ENCODE data around the gene XNDC1N. TPM values are rescaled to one million over a fixed set of nuclear protein-coding genes. Genes with fewer than 3 reads are reported as not detected.
"Not testable (repeated sequence)": the region's sequence is repeated elsewhere in the genome, so short reads cannot be mapped to it uniquely, and the experiment has no call there.

XNDC1N gene
- total RNA-seq, 4 donors from 2014 or later, result 4.7 to 10.9 (median 6.1) TPM

DNA sequence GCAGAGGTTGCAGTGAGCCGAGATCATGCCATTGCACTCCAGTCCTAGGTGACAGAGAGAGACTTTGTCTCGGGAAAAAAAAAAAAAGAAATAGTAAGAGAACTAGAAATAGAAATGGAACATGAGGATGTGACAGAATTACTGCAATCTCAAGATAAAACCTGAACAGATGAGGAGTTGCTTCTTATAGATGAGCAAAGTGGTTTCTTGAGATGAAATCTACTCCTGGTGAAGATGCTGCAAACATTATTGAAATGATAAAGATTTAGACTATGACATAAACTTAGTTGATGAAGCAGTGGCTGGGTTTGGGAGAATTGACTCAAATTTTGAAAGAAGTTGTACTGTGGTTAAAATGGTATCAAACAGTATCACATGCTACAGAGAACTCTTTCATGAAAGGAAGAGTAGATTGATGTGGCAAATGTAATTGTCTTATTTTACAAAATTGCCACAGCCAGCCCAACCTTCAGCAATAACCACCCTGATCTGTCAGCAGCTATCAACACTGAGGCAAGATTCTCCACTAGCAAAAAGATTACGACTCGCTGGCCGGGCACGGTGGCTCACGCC, 13.7 kb downstream of the XNDC1N start:
- DNase-seq (ENCODE audit: low spot score), result no peak
- no peak for ATAC-seq (ENCODE audit: low FRiP score)
- TF ChIP-seq, protein P1, sequence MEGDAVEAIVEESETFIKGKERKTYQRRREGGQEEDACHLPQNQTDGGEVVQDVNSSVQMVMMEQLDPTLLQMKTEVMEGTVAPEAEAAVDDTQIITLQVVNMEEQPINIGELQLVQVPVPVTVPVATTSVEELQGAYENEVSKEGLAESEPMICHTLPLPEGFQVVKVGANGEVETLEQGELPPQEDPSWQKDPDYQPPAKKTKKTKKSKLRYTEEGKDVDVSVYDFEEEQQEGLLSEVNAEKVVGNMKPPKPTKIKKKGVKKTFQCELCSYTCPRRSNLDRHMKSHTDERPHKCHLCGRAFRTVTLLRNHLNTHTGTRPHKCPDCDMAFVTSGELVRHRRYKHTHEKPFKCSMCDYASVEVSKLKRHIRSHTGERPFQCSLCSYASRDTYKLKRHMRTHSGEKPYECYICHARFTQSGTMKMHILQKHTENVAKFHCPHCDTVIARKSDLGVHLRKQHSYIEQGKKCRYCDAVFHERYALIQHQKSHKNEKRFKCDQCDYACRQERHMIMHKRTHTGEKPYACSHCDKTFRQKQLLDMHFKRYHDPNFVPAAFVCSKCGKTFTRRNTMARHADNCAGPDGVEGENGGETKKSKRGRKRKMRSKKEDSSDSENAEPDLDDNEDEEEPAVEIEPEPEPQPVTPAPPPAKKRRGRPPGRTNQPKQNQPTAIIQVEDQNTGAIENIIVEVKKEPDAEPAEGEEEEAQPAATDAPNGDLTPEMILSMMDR (IDR thresholded peaks at IDR 0.05), result no peak

DNA sequence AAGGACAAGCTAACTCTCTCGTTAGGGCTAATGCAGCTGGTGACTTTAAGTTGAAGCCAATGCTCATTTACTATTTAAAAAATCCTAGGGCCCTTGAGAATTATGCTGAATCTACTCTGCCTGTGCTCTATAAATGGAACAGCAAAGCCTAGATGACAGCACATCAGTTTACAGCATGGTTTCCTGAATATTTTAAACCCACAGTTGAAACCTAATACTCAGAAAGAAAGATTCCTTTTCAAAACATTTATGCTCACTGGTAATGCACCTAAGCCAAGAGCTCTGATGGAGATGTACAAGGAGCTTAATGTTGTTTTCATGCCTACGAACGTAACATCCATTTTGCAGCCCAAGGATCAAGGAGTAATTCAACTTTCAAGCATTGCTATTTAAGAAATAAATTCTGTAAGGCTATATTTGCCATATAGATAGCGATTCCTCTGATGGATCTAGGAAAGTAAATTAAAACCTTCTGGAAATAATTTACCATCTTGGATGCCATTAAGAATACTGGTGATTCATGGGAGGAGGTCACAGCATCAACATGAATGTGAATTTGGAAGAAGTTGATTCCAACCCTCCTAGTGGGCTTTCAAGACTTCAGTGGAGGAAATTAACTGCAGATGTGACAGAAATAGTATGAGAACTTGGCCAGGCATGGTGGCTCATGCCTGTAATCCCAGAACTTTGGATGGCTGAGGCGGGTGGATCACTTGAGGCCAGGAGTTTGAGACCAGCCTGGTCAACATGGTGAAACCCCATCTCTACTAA, 14.5 kb downstream of the XNDC1N start:
- ATAC-seq (ENCODE audit: low FRiP score), result no peak
- DNase-seq (ENCODE audit: low spot score), result no peak
- TF ChIP-seq, protein P1 (IDR thresholded peaks at IDR 0.05), result no peak

DNA sequence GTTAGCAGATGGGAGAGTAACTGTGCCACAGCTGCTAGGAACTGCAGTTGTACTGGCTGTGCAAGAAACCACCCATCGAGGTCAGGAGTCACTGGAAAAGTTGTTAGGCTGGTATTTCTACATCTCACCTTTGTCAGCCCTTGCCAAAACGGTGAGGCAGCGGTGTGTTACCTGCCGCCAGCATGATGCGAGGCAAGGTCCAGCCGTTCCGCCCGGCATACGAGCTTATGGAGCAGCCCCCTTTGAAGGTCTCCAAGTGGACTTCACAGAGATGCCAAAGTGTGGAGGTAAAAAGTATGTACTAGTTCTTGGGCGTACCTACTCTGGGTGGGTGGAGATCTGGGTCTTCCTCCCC, 16.4 kb downstream of the XNDC1N start:
- not testable (repeated sequence) for ATAC-seq (ENCODE audit: low FRiP score); DNase-seq (ENCODE audit: low spot score)

DNA sequence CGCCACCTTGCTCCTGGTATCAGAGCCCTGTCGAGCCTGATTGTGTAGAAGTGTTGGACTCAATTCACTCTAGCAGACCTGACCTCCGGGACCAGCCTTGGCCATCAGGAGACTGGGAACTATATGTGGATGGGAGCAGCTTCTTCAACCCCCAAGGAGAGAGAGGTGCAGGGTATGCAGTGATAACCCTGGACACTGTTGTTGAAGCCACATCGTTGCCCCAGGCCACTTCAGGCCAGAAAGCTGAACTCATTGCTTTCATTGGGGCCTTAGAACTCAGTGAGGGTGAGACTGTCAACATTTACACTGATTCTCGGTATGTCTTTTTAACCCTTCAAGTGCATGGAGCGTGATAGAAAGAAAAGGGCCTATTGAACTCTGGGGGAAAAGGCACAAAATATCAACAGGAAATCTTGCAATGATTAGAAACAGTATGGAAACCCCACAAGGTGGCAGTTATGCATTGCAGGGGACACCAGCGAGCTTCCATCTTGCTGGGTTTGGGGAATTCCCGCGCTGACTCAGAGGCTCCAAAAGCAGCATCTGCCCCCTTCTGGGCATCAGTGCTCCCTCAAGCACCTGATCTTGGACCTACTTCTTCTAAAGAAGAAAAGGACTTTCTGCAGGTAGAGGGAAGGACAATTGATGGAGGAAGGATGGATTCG, 16.9 kb downstream of the XNDC1N start:
- not testable (repeated sequence) for ATAC-seq (ENCODE audit: low FRiP score); DNase-seq (ENCODE audit: low spot score)

DNA sequence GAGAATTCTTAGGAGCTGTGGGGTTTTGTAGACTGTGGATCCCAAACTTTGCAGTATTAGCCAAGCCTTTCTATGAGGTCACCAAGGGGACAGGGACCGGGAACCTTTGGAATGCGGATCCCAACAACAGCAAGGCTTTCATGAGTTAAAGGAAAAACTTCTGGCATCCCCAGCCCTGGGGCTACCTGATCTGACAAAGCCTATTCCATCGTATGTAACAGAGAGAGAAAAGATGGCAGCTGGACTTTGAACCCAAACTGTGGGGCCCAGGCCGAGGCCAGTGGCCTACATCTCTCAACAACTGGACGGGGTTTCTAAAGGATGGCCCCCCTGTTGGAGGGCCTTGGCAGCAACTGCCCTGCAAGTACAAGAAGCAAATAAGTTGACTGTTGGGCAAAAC, 17.6 kb downstream of the XNDC1N start:
- not testable (repeated sequence) for ATAC-seq (ENCODE audit: low FRiP score); DNase-seq (ENCODE audit: low spot score)

DNA sequence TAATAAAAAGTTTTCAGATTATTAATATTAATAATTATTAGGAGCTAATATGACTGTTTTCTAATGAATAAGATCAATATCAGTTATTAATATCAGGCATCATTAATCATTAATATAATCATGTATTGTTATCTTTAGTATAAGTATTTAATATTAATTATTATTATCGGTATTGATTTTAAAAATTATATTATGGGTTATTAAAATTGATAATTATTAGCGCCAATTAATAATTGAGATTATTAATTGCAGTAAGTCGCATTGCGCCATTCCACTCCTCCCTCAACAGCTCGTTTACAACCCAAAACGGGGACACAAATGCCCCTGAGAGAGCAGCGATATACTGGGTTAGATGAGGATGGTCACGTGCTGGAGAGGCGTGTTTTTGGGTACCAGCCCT, 20.2 kb downstream of the XNDC1N start:
- no peak for ATAC-seq (ENCODE audit: low FRiP score)
- no peak for DNase-seq (ENCODE audit: low spot score)
- TF ChIP-seq, protein P1 (IDR thresholded peaks at IDR 0.05), result no peak

DNA sequence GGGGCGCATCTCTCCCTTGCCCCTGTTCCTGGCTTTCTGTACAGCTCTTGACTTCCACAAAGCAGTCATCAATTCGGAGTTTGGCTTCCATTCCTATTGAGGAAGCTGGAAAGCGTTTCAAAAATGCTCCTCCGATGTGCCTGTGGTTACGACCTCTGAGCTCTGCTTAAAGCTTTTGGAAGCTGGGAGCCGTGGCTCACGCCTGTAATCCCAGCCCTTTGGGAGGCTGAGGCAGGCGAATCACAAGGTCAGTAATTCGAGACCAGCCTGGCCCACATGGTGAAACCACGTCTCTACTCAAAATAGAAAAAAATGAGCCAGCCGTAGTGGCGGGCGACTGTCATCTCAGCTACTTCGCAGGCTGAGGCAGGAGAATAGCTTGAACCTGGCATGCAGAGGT, 27.3 kb downstream of the XNDC1N start:
- ATAC-seq (ENCODE audit: low FRiP score); DNase-seq (ENCODE audit: low spot score): not testable (repeated sequence)

DNA sequence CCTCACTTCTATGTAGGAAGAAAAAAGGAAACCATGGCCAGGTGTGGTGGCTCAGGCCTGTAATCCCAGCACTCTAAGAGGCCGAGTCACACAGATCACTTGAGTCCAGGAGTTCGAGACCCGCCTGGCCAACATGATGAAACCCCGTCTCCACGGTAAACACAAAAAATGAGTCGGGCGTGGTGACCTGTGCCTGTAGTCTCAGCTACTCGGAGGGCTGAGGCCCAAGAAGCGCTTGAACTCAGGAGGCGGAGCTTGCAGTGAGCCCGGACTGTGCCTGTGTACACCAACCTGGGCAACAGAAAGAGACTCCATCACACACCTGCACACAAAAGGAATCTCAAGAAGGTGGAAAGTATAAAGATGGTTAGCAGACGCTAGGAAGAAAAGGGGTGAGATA, 32.4 kb downstream of the XNDC1N start:
- DNase-seq (ENCODE audit: low spot score) (no peak), ATAC-seq (ENCODE audit: low FRiP score) (no peak)
- TF ChIP-seq, protein P1 (IDR thresholded peaks at IDR 0.05), result no peak

DNA sequence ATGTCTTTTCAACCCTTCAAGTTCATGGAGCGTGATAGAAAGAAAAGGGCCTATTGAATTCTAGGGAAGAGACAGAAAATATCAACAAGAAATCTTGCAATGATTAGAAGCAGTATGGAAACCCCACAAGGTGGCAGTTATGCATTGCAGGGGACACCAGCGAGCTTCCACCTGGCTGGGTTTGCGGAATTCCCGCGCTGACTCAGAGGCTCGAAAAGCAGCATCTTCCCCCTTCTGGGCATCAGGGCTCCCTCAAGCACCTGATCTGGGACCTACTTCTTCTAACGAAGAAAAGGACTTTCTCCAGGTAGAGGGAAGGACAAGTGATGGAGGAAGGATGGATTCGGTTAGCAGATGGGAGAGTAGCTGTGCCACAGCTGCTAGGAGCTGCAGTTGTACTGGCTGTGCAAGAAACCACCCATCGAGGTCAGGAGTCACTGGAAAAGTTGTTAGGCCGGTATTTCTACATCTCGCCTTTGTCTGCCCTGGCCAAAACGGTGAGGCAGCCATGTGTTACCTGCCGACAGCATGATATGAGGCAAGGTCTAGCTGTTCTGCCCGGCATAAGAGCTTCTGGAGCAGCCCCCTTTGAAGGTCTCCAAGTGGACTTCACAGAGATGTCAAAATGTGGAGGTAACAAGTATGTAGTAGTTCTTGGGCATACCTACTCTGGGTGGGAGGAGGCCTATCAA, 39.1 kb downstream of the XNDC1N start:
- not testable (repeated sequence) for DNase-seq (ENCODE audit: low spot score); ATAC-seq (ENCODE audit: low FRiP score)

DNA sequence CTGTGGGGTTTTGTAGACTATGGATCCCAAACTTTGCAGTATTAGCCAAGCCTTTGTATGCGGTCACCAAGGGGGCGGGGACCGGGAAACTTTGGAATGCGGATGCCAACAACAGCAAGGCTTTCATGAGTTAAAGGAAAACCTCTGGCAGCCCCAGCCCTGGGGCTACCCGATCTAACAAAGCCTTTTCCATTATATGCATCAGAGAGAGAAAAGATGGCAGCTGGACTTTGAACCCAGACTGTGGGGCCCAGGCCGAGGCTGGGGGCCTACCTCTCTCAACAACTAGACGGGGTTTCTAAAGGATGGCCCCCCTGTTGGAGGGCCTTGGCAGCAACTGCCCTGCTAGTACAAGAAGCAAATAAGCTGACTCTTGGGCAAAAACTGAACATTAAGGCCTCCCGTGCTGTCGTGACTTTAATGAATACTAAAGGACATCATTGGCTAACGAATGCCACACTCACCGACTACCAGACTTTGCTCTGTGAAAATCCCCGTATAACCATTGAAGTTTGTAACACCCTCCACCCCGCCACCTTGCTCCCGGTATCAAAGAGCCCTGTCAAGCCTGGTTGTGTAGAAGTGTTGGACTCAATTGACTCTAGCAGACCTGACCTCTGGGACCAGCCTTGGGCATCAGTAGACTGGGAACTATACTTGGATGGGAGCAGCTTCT, 39.9 kb downstream of the XNDC1N start:
- DNase-seq (ENCODE audit: low spot score); ATAC-seq (ENCODE audit: low FRiP score): not testable (repeated sequence)

DNA sequence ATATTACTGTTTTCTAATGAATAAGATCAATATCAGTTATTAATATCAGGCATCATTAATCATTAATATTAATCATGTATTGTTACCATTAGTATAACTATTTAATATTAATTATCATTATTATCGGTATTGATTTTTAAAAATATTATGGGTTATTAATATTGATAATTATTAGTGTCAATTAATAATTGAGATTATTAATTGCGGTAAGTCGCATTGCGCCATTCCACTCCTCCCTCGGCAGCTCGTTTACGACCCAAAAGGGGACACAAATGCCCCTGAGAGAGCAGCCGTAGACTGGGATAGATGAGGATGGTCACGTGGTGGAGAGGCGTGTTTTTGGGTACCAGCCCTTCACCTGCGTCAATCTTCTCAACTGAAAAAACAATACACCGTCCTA, 42.6 kb downstream of the XNDC1N start:
- not testable (repeated sequence) for ATAC-seq (ENCODE audit: low FRiP score)

More for the DNA sequence above, 42.6 kb downstream of the XNDC1N start:
- DNase-seq (ENCODE audit: low spot score), result not testable (repeated sequence)
